Muscle of back (tissue), 13 donors: Measurements from ENCODE around the gene GDAP2. TPM values are rescaled to one million over a fixed set of nuclear protein-coding genes. Genes with fewer than 3 reads are reported as not detected.
A peak's percentile ranks its signal among the peaks of the same experiment; 100 is the strongest.
"Not testable (repeated sequence)": the region's sequence is repeated elsewhere in the genome, so short reads cannot be mapped to it uniquely, and the experiment has no call there.

ENCODE experiments used
- DNase-seq, 3 donors: peaks; one replicate each; pipeline versions ENCODE4 v3.0.0 to v3.0.0-alpha.2; 2013
- long read RNA-seq, 9 donors: transcript quantifications; one replicate each; lab custom pipeline, GENCODE V29; 2026
- polyA plus RNA-seq, 10 donors: library from polyadenylated mRNA; unstranded; fragments of 120-200 nt; gene quantifications; one replicate each; pipeline ENCODE4 v1.2.1, GENCODE V29; 2013; ENCODE audit not compliant: insufficient read length in 10 of 10

The GDAP2 gene
- polyA plus RNA-seq, result 10 to 100 TPM in 2 of 10 donors, 1 to 10 TPM in 8; 5.9 to 10.4 (median 8.3) TPM
- long read RNA-seq, donor 1, partial matches to known transcripts, result 0 of 1 reads
- long read RNA-seq, donor 1, other reads (novel, unspliced or antisense), result 0 of 1 reads
- long read RNA-seq, donor 2, full-length matches to known transcripts, result 1 of 1 reads
- long read RNA-seq, donor 2, partial matches to known transcripts, result 0 of 1 reads
- long read RNA-seq, donor 2, other reads (novel, unspliced or antisense), result 0 of 1 reads
- long read RNA-seq, donor 3, result 0 reads
- long read RNA-seq, donor 4, full-length matches to known transcripts, result 1 of 1 reads
- long read RNA-seq, donor 4, partial matches to known transcripts, result 0 of 1 reads
- long read RNA-seq, donor 4, other reads (novel, unspliced or antisense), result 0 of 1 reads
- long read RNA-seq, donor 5, full-length matches to known transcripts, result 4 of 4 reads
- long read RNA-seq, donor 5, partial matches to known transcripts, result 0 of 4 reads
- long read RNA-seq, donor 5, other reads (novel, unspliced or antisense), result 0 of 4 reads
- long read RNA-seq, donor 6, result 0 reads
- long read RNA-seq, donor 7, result 0 reads
- long read RNA-seq, donor 8, result 0 reads
- long read RNA-seq, donor 9, result 0 reads

GRCh38 chr1:117929343-117930172, at the start of gene GDAP2, which contains the start of gene WDR3:
GDAP2 (minus strand) TSS chr1:117929621; CDS start chr1:117920357, 9,264 bp downstream.
WDR3 (plus strand) TSS chr1:117929739; CDS start chr1:117933320, 3,581 bp downstream.
- peak; percentile 97 to 99 (median 97) for DNase-seq

GRCh38 chr1:117976381-117976780, 47.0 kb upstream of the GDAP2 start:
- DNase-seq, result no peak

GRCh38 chr1:117971777-117972176, 42.4 kb upstream of the GDAP2 start:
- DNase-seq, result no peak

GRCh38 chr1:117970252-117970651, 40.8 kb upstream of the GDAP2 start:
- DNase-seq, result no peak

- peak; percentile 16 to 65 (median 29) for DNase-seq
Measured at GRCh38 chr1:117967881-117968280, 38.5 kb upstream of the GDAP2 start.

GRCh38 chr1:117967477-117967876, 38.1 kb upstream of the GDAP2 start:
- DNase-seq, result peak; percentile 30 to 64 (median 38)

GRCh38 chr1:117964290-117965038, 35.0 kb upstream of the GDAP2 start:
- DNase-seq, result no peak

- peak in 1 of 3 donors; percentile 18 for DNase-seq
Measured at GRCh38 chr1:117959364-117959763, 29.9 kb upstream of the GDAP2 start.

- no peak for DNase-seq
Measured at GRCh38 chr1:117952386-117952785, 23.0 kb upstream of the GDAP2 start.

- no peak for DNase-seq
Measured at GRCh38 chr1:117942293-117942692, 12.9 kb upstream of the GDAP2 start.

GRCh38 chr1:117933769-117934168, 4.3 kb upstream of the GDAP2 start:
- DNase-seq, result no peak

- no peak for DNase-seq
Measured at GRCh38 chr1:117932576-117932975, 3.2 kb upstream of the GDAP2 start.

- DNase-seq, result peak in 1 of 3 donors; percentile 12
Measured at GRCh38 chr1:117930484-117930883, 1.1 kb upstream of the GDAP2 start.

- DNase-seq, result no peak
Measured at GRCh38 chr1:117930173-117930447, 689 bp upstream of the GDAP2 start.

- peak in 2 of 3 donors; percentile 39 to 55 for DNase-seq
Measured at GRCh38 chr1:117928881-117929342, 509 bp downstream of the GDAP2 start.

- DNase-seq, result no peak
Measured at GRCh38 chr1:117925981-117926380, 3.4 kb downstream of the GDAP2 start.

- DNase-seq, result not testable (repeated sequence)
Measured at GRCh38 chr1:117922717-117923116, 6.7 kb downstream of the GDAP2 start.

GRCh38 chr1:117921991-117922390, 7.4 kb downstream of the GDAP2 start:
- DNase-seq, result no peak

GRCh38 chr1:117919376-117919775, 10.0 kb downstream of the GDAP2 start:
- no peak for DNase-seq

GRCh38 chr1:117911051-117911450, 18.4 kb downstream of the GDAP2 start:
- DNase-seq, result no peak

- DNase-seq, result no peak
Measured at GRCh38 chr1:117905019-117905418, 24.4 kb downstream of the GDAP2 start.

- DNase-seq, result no peak
Measured at GRCh38 chr1:117904485-117904884, 24.9 kb downstream of the GDAP2 start.
